ENCODE results near the gene GARIN3.
"Not testable (repeated sequence)": the region's sequence is repeated elsewhere in the genome, so short reads cannot be mapped to it uniquely, and the experiment has no call there.

The GARIN3 gene

GRCh38 chr5:157166214-157167213, at the start of gene GARIN3:
Gene GARIN3 (minus strand): TSS chr5:157166264. CDS start chr5:157166168, 96 bp downstream.
- TF ChIP-seq CTCF (IDR thresholded peaks at IDR 0.05; ENCODE audit: low read depth, low read length, missing control alignments) = no peak
- DNase-seq (ENCODE audit: extremely low read depth, low read depth) = no peak
- H3K4me3 ChIP-seq (replicated peaks; ENCODE audit: low read depth, low read length) = no peak within 1 kb of the TSS

GRCh38 chr5:157215514-157216167, 49.6 kb upstream of the GARIN3 start:
- DNase-seq (ENCODE audit: extremely low read depth, low read depth) = no peak
- no peak overlapping the region for H3K4me3 ChIP-seq (replicated peaks; ENCODE audit: low read depth, low read length)
- no peak for TF ChIP-seq CTCF (IDR thresholded peaks at IDR 0.05; ENCODE audit: low read depth, low read length, missing control alignments)

GRCh38 chr5:157214861-157215513, 48.9 kb upstream of the GARIN3 start:
- TF ChIP-seq CTCF (IDR thresholded peaks at IDR 0.05; ENCODE audit: low read depth, low read length, missing control alignments) = no peak
- no peak overlapping the region for H3K4me3 ChIP-seq (replicated peaks; ENCODE audit: low read depth, low read length)
- DNase-seq (ENCODE audit: extremely low read depth, low read depth) = no peak

DNA sequence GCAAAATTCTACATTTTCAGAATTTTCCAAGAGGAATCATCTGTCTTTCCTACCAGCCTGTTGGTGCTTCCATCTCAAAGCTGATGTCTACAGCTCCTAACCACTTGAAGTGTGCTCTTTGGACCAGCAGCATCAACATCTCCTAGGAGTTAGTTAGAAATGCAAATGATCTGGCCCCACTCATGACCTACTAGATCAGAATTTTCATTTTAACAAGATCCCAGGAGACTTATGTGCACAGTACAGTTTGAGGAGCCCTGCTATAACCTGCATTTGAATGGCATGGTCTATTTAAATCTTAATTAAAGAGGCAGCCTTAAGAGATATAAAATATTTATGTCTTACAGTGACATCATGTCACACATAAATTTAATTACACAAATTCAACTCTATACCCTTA, 48.4 kb upstream of the GARIN3 start:
- no peak for DNase-seq (ENCODE audit: extremely low read depth, low read depth)
- H3K4me3 ChIP-seq (replicated peaks; ENCODE audit: low read depth, low read length) = no peak overlapping the region
- no peak for TF ChIP-seq CTCF (IDR thresholded peaks at IDR 0.05; ENCODE audit: low read depth, low read length, missing control alignments)

DNA sequence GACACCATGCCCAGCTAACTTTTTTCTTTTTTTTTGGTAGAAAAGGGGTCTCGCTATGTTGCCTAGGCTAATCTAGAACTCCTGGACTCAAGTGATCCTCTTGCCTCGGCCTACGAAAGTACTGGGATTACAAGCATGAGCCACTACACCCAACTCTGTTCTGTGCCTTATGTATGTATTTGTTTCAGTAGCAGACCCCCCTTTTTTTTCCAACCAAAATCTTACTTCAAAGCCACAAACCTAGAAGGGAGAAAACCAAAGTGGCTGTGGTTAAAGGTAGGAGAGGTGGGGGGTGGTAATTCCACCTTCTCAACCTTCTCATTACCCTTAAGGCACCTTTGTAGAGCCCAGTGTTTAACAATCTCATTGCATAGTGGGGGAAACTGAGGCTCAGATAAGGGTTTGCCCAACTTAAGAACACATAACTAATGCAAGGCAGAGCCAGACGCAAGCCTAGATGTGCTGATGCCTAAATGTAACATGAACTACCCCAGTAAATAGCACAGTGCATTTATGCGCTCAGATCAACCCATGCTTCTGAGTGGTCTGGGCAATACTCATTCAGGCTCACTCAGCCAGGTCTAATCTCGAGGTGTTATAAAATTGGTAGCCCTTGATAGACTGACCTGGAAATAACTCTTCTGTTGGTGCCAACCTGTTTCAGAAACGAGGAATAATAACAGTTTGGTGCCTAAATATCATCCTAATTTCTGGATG, 47.6 kb upstream of the GARIN3 start:
- no peak for DNase-seq (ENCODE audit: extremely low read depth, low read depth)
- TF ChIP-seq CTCF (IDR thresholded peaks at IDR 0.05; ENCODE audit: low read depth, low read length, missing control alignments) = no peak
- no peak overlapping the region for H3K4me3 ChIP-seq (replicated peaks; ENCODE audit: low read depth, low read length)

- no peak for DNase-seq (ENCODE audit: extremely low read depth, low read depth)
- no peak for TF ChIP-seq CTCF (IDR thresholded peaks at IDR 0.05; ENCODE audit: low read depth, low read length, missing control alignments)
- no peak overlapping the region for H3K4me3 ChIP-seq (replicated peaks; ENCODE audit: low read depth, low read length)
Observed at GRCh38 chr5:157212307-157212706, 46.2 kb upstream of the GARIN3 start.

DNA sequence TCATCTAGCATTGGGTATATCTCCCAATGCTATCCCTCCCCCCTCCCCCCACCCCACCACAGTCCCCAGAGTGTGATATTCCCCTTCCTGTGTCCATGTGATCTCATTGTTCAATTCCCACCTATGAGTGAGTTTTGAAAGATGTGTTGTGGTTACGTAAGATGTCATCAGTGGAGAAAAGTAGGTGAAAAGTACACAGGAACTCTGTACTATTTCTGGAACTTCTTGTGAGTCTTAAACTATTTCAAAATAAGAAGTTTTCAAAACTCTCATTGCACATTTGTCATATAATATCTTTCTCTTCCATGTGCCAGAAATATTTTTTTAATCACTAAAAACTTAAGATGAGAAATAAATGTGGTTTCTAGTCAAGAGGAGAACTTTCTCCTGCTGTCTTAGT, 44.6 kb upstream of the GARIN3 start:
- DNase-seq (ENCODE audit: extremely low read depth, low read depth) = not testable (repeated sequence)

More for the DNA sequence above, 44.6 kb upstream of the GARIN3 start:
- H3K4me3 ChIP-seq (replicated peaks; ENCODE audit: low read depth, low read length) = not testable (repeated sequence)

Measured in HFF-Myc (cell line).